Measurements from ENCODE around the gene GPR161.
A peak's percentile ranks its signal among the peaks of the same experiment; 100 is the strongest.

The GPR161 gene

DNA sequence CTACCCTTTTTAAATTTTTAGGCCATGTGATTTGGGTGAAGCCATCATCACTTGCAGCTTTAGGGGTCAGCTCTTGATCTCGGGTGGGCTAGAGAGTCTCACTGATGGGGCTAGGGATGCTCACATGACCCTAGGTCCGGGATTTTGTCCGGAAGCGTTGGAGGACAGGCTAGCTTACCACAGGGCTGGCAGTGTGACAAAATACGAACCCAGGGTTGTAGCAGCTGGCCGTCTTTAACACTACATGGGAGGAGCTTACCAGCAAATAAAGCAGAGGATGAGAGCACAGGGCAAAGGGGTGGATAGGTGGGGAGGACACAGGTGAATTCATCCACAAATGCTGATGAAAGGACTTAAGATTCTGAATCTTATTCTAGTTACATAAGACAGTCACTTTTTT lies 21.9 kb downstream of the GPR161 start:
- no peak for DNase-seq (ENCODE audit: low read depth, low spot score)
- H3K4me3 ChIP-seq (ENCODE audit: low read depth, low read length), result no peak overlapping the region
- in situ Hi-C loops (cut with HindIII; ENCODE audit: low sequenced_read_pairs), result no loop called here
- TF ChIP-seq CTCF (IDR thresholded peaks at IDR 0.05; ENCODE audit: low read depth, low read length), result no peak

GRCh38 chr1:168112673-168113305 lies 23.9 kb downstream of the GPR161 start:
- H3K4me3 ChIP-seq (ENCODE audit: low read depth, low read length), result no peak overlapping the region
- no peak for TF ChIP-seq CTCF (IDR thresholded peaks at IDR 0.05; ENCODE audit: low read depth, low read length)
- DNase-seq (ENCODE audit: low read depth, low spot score), result peak; percentile 86
- in situ Hi-C loops (cut with HindIII; ENCODE audit: low sequenced_read_pairs), result no loop called here

GRCh38 chr1:168110896-168111545 lies 25.7 kb downstream of the GPR161 start:
- no peak overlapping the region for H3K4me3 ChIP-seq (ENCODE audit: low read depth, low read length)
- TF ChIP-seq CTCF (IDR thresholded peaks at IDR 0.05; ENCODE audit: low read depth, low read length), result no peak
- in situ Hi-C loops (cut with HindIII; ENCODE audit: low sequenced_read_pairs), result no loop called here
- no peak for DNase-seq (ENCODE audit: low read depth, low spot score)

- DNase-seq (ENCODE audit: low read depth, low spot score), result no peak
- in situ Hi-C loops (cut with HindIII; ENCODE audit: low sequenced_read_pairs), result no loop called here
- H3K4me3 ChIP-seq (ENCODE audit: low read depth, low read length), result no peak overlapping the region
- TF ChIP-seq CTCF (IDR thresholded peaks at IDR 0.05; ENCODE audit: low read depth, low read length), result no peak
Measured at GRCh38 chr1:168106274-168106673, 30.5 kb downstream of the GPR161 start.

GRCh38 chr1:168105846-168106245 lies 30.9 kb downstream of the GPR161 start:
- no peak for TF ChIP-seq CTCF (IDR thresholded peaks at IDR 0.05; ENCODE audit: low read depth, low read length)
- no peak overlapping the region for H3K4me3 ChIP-seq (ENCODE audit: low read depth, low read length)

DNA sequence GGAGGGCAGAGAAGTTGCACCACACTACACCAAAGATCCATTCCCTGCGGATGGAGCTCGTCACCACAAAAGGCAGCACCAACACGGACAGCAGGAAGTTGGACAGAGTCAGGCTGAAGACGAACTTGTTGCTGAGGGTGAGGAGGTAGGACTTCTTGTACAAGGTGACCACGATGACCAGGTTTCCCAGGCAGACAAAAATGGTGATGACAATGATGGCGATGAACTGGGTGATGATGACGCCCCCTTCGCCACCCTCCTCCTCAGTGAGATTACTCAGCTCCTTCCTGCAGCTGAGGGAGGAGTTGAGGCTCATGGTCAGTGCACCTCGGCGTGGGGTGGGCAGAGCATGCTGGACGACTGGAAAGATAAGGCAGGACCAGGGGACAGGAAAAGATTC lies 32.2 kb downstream of the GPR161 start:
- DNase-seq (ENCODE audit: low read depth, low spot score), result no peak
- in situ Hi-C loops (cut with HindIII; ENCODE audit: low sequenced_read_pairs), result no loop called here
- TF ChIP-seq CTCF (IDR thresholded peaks at IDR 0.05; ENCODE audit: low read depth, low read length), result no peak
- no peak overlapping the region for H3K4me3 ChIP-seq (ENCODE audit: low read depth, low read length)

More at GRCh38 chr1:168105846-168106245, 30.9 kb downstream of the GPR161 start:
- in situ Hi-C loops (cut with HindIII; ENCODE audit: low sequenced_read_pairs), result no loop called here
- DNase-seq (ENCODE audit: low read depth, low spot score), result no peak

Measured in astrocyte of the spinal cord (primary cell).